ENCODE data around the gene SLC15A5.

Gene SLC15A5

DNA sequence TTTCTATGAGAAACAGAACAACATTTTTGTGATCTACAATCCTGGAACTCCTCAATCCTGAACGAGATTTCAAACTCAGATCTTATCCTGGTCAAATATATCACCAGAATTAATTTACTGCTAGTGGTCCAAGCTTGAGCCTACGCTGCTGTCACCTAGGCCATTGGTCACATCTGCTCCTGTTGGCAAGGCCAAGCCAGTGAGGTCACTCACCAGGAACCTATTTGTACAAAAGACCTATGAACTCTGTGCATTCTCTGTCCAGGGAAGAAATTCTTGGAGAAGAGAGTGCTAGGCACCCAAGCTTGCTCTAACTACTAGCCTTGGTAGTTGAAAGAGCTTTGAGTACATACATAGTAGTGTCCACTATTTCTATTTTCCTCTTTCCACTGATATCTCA, 106.1 kb downstream of the SLC15A5 start:
- no peak for DNase-seq (ENCODE audit: low read depth)
- no peak overlapping the region for H3K4me3 ChIP-seq (ENCODE audit: low read depth, low read length)
- TF ChIP-seq, protein P1, sequence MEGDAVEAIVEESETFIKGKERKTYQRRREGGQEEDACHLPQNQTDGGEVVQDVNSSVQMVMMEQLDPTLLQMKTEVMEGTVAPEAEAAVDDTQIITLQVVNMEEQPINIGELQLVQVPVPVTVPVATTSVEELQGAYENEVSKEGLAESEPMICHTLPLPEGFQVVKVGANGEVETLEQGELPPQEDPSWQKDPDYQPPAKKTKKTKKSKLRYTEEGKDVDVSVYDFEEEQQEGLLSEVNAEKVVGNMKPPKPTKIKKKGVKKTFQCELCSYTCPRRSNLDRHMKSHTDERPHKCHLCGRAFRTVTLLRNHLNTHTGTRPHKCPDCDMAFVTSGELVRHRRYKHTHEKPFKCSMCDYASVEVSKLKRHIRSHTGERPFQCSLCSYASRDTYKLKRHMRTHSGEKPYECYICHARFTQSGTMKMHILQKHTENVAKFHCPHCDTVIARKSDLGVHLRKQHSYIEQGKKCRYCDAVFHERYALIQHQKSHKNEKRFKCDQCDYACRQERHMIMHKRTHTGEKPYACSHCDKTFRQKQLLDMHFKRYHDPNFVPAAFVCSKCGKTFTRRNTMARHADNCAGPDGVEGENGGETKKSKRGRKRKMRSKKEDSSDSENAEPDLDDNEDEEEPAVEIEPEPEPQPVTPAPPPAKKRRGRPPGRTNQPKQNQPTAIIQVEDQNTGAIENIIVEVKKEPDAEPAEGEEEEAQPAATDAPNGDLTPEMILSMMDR (IDR thresholded peaks at IDR 0.05; ENCODE audit: low read depth, low read length, missing control alignments), result no peak

DNA sequence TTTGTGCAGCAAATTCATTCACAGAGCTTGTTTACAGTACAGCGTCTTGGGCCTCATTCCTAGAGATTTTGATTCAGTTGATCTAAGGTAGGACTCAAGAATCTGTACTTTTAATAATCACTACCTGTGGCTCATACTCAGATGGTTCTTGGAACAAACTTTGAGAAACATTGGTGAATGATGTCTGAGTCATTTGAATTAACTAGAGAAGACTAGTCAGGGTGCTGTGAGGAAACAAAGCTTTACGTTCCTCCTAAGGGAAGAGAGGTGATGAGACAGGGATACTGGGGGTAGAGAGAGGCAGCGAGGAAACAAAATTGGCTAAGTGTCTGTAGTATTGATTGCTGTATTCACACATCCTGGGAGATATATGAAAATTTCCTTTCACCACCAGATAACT, 109.4 kb downstream of the SLC15A5 start:
- no peak overlapping the region for H3K4me3 ChIP-seq (ENCODE audit: low read depth, low read length)
- TF ChIP-seq, protein P1 (IDR thresholded peaks at IDR 0.05; ENCODE audit: low read depth, low read length, missing control alignments), result no peak
- DNase-seq (ENCODE audit: low read depth), result no peak

DNA sequence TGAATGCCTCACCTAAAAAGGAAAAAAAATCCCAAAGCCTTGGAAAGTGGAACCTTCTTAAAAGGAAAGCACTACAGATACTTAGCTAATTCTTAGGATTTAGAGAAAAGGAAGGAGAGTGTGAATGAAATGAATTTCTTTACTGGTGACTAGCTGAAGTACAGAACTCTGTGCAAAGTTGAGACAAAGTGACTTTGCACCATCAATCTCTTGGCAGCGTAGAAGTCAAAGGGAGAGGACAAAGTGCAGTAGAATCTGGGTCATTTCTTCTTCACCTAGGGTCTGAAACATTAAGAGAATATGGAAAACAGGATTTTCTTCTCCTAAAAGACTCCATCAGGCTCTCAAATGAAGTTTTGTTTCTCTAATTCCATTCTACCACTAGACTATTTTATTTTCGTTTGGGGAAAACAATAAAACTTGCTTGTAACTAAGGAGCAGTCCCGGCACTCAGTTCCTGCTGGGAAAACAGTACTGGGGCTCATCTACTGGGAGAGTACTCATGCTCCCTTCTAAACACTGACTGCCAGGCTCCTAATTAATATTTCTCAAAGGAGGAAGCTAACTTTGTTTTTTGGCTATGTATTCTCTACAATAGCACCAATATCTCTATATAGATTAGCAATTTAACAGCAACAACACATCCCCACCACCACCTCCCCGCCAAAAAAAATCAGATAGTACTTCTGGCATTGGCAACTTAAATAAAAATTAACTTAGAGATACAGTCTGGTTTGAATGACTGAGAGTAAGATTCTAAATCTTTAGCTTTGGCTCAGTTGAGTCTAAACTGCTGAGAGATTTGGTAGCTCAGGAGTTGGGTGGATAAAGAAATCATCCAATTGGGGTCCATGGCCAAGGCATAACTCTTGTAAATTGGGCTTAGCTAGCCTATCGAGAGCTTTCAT, 110.7 kb downstream of the SLC15A5 start:
- no peak for DNase-seq (ENCODE audit: low read depth)
- H3K4me3 ChIP-seq (ENCODE audit: low read depth, low read length), result no peak overlapping the region
- TF ChIP-seq, protein P1 (IDR thresholded peaks at IDR 0.05; ENCODE audit: low read depth, low read length, missing control alignments), result no peak

DNA sequence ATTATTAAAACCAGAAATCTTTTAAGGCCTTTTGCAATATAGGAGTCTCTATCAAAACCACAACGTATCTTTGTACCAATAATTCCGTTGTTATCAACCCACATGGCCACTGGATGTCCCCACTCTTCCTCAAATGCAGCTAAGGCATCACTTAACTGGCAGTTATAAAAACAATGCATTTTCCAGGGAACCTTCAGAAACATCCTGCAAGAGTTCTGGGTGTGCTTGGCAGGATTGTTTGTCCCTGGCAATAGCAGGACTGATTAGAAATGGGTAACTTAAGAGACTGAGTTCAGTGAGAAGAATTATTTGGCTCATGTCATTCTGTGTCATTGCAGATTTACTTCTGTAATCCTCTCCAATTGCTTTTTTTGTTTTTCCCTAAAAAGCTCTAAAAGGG, 112.0 kb downstream of the SLC15A5 start:
- TF ChIP-seq, protein P1 (IDR thresholded peaks at IDR 0.05; ENCODE audit: low read depth, low read length, missing control alignments), result peak; percentile 7
- DNase-seq (ENCODE audit: low read depth), result no peak
- H3K4me3 ChIP-seq (ENCODE audit: low read depth, low read length), result no peak overlapping the region

DNA sequence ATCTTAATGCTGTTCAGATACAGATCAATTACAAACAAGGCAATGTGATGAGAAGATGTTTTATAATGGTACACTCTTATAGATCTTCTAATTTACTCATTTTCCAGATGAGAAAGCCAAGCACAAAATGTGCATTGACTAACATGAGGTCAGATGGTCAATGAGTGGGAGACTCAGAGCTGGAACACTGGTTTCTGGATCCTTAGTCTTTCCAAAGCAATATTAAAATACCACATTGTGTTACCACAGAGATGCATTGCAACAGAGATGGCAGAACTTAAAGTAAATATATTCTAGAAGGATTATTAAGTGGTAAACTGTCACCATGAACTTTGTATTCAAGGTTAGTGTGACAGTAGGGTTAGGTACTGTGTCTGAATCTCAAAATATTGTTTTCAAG, 113.6 kb downstream of the SLC15A5 start:
- TF ChIP-seq, protein P1 (IDR thresholded peaks at IDR 0.05; ENCODE audit: low read depth, low read length, missing control alignments), result no peak
- no peak for DNase-seq (ENCODE audit: low read depth)
- H3K4me3 ChIP-seq (ENCODE audit: low read depth, low read length), result no peak overlapping the region

DNA sequence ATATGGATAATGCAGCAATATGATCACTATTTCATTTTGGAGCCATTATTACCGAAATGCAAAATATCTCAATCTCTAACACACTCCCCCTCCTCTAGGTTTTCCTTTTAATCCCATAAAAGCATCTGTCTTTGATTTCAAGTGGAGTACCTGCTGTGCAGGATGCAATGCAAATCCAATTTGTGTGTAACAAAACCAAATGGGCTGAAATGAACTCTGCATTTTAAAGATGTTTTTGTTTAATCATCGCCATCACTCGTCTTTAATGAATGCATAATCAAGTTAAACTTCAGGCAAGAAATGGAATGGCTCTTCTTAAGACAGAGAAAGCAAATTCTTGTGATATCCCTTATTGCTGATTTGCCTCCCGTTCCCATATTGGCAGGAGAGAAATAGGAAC, 114.3 kb downstream of the SLC15A5 start:
- TF ChIP-seq, protein P1 (IDR thresholded peaks at IDR 0.05; ENCODE audit: low read depth, low read length, missing control alignments), result no peak
- H3K4me3 ChIP-seq (ENCODE audit: low read depth, low read length), result no peak overlapping the region
- DNase-seq (ENCODE audit: low read depth), result no peak

DNA sequence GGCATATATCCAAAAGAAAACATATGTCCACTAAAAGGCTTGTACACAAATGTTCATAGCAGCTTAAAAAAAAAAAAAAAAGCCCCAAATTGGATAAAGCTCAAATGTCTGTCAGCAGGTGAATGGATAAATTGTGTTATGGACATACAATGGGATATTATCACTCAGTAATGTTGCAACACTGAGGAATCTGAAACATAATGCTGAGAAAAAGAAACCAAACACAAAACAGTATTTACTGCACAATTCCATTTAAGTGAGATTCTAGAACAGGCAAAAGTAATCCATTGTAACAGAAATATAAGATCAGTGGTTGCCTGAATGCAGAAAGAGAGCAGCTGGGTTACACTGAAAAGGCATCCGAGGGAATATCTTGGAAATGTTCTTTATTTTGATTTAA, 117.9 kb downstream of the SLC15A5 start:
- no peak overlapping the region for H3K4me3 ChIP-seq (ENCODE audit: low read depth, low read length)
- no peak for DNase-seq (ENCODE audit: low read depth)
- TF ChIP-seq, protein P1 (IDR thresholded peaks at IDR 0.05; ENCODE audit: low read depth, low read length, missing control alignments), result no peak
